Astrocyte (in vitro differentiated cells and primary cell): ENCODE measurements around the gene PPL. TPM values are rescaled to one million over a fixed set of nuclear protein-coding genes. Genes with fewer than 3 reads are reported as not detected.

ENCODE experiments used
- DNase-seq: peaks from one replicate; pipeline ENCODE4 v3.0.0-alpha.2; 2010; ENCODE audit warnings: low read depth
- FAIRE-seq: peaks from 2 replicates; lab custom pipeline; 2011; peaks lifted over from hg19 to GRCh38; lab: Jason Lieb, UNC
- H2AFZ ChIP-seq: 2 replicates; pipeline ENCODE4 v1.6.0; 2012; ENCODE audit warnings: low read depth, low read length, inconsistent platforms
- H3K27ac ChIP-seq: 2 replicates; pipeline ENCODE4 v1.5.1; 2011; ENCODE audit warnings: low read depth, low read length, inconsistent platforms
- H3K27me3 ChIP-seq: 2 replicates; pipeline ENCODE4 v1.6.0; 2011; ENCODE audit warnings: low read length, inconsistent platforms; ENCODE audit not compliant: insufficient read depth
- H3K36me3 ChIP-seq: 2 replicates; pipeline ENCODE4 v1.5.1; 2011; ENCODE audit warnings: low read length, inconsistent platforms; ENCODE audit not compliant: insufficient read depth
- H3K4me1 ChIP-seq: 2 replicates; pipeline ENCODE4 v1.5.1; 2011; ENCODE audit warnings: low read length, inconsistent platforms; ENCODE audit not compliant: insufficient read depth
- H3K4me2 ChIP-seq: 2 replicates; pipeline ENCODE4 v1.6.0; 2012; ENCODE audit warnings: low read length, inconsistent platforms
- H3K4me3 ChIP-seq: 2 replicates; pipeline ENCODE4 v1.5.1; 2011; ENCODE audit warnings: low read depth, mild to moderate bottlenecking, low read length, inconsistent platforms; ENCODE audit not compliant: insufficient read depth
- H3K79me2 ChIP-seq: 2 replicates; pipeline ENCODE4 v1.6.0; 2012; ENCODE audit warnings: mild to moderate bottlenecking, low read length, inconsistent platforms; ENCODE audit not compliant: insufficient read depth
- H3K9ac ChIP-seq: 2 replicates; pipeline ENCODE4 v1.6.0; 2012; ENCODE audit warnings: mild to moderate bottlenecking, low read length, inconsistent platforms
- H3K9me3 ChIP-seq: 2 replicates; pipeline ENCODE4 v1.5.1; 2012; ENCODE audit warnings: low read depth, mild to moderate bottlenecking, low read length, inconsistent platforms; ENCODE audit not compliant: insufficient read depth
- H4K20me1 ChIP-seq: 2 replicates; pipeline ENCODE4 v1.6.0; 2012; ENCODE audit warnings: low read length, inconsistent platforms; ENCODE audit not compliant: insufficient read depth
- H3K27ac Mint-ChIP-seq: one replicate; pipeline ENCODE4 v1.8.0; 2021; ENCODE audit warnings: mild to moderate bottlenecking, mixed read lengths; ENCODE audit not compliant: unreplicated experiment
- H3K27me3 Mint-ChIP-seq: one replicate; pipeline ENCODE4 v1.8.0; 2021; ENCODE audit warnings: low read depth, mixed read lengths; ENCODE audit not compliant: unreplicated experiment
- H3K36me3 Mint-ChIP-seq: one replicate; pipeline ENCODE4 v1.8.0; 2021; ENCODE audit warnings: low read depth, mixed read lengths; ENCODE audit not compliant: unreplicated experiment
- H3K4me1 Mint-ChIP-seq: one replicate; pipeline ENCODE4 v1.8.0; 2021; ENCODE audit warnings: low read depth, mixed read lengths; ENCODE audit not compliant: unreplicated experiment
- H3K4me3 Mint-ChIP-seq: one replicate; pipeline ENCODE4 v1.8.0; 2021; ENCODE audit warnings: mild to moderate bottlenecking, moderate library complexity, mixed read lengths; ENCODE audit not compliant: unreplicated experiment
- H3K9me3 Mint-ChIP-seq: one replicate; pipeline ENCODE4 v1.8.0; 2021; ENCODE audit warnings: mild to moderate bottlenecking, mixed read lengths; ENCODE audit not compliant: unreplicated experiment
- EZH2 ChIP-seq: IDR thresholded peaks from 2 replicates; pipeline ENCODE4 v1.6.1; 2012; ENCODE audit warnings: mild to moderate bottlenecking, low read length, inconsistent platforms; ENCODE audit not compliant: insufficient read depth
- total RNA-seq: library from RNA; stranded (reverse); gene quantifications from 2 replicates; pipeline ENCODE4 v1.2.1, GENCODE V29; 2021
- TF ChIP-seq, protein P1 (sequence below): IDR thresholded peaks from 2 replicates; pipeline ENCODE4 v1.5.1; 2011; ENCODE audit warnings: low read depth, mild to moderate bottlenecking, inconsistent platforms, low read length, moderate library complexity; ENCODE audit not compliant: insufficient read depth

The PPL gene
- total RNA-seq, 1 donor from 2014 or later, result 12.3 TPM

DNA sequence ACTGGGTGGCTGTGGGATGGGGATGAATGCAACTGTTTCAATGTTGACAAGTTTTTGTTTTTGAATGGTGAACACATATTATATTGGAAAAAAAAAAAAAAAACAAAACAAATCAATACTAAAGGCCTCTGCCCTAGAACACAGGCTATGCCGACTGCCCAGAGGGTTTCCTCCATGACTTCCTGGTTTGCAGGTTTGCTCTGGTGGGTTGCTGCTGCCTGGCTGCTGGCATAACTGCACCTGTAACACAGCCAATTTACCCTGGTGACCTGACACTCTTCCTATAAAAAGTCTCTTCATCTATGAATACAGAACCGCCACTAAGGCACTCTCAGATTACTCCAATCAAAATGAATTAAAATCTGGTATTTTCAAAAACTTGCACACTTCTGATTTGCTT, 100.2 kb downstream of the PPL start:
- no peak overlapping the region for H3K27ac ChIP-seq
- no peak overlapping the region for H3K4me2 ChIP-seq
- H3K4me1 Mint-ChIP-seq, result no peaks in the 10 kb centered on the region
- H3K27ac Mint-ChIP-seq, result peak overlapping the region; percentile 8
- no peak overlapping the region for H3K9ac ChIP-seq
- no peak overlapping the region for H3K4me3 ChIP-seq
- H3K79me2 ChIP-seq, result peaks cover 27% of the 10 kb centered on the region
- H3K4me3 Mint-ChIP-seq, result no peak overlapping the region
- H4K20me1 ChIP-seq, result peaks cover 68% of the 10 kb centered on the region
- no peaks in the 10 kb centered on the region for H3K27me3 ChIP-seq
- peaks cover 49% of the 10 kb centered on the region for H3K36me3 ChIP-seq
- peaks cover 8% of the 10 kb centered on the region for H3K36me3 Mint-ChIP-seq
- H3K27me3 Mint-ChIP-seq, result no peaks in the 10 kb centered on the region
- H2AFZ ChIP-seq, result no peak overlapping the region
- H3K9me3 ChIP-seq, result no peaks in the 10 kb centered on the region
- TF ChIP-seq, protein P1, sequence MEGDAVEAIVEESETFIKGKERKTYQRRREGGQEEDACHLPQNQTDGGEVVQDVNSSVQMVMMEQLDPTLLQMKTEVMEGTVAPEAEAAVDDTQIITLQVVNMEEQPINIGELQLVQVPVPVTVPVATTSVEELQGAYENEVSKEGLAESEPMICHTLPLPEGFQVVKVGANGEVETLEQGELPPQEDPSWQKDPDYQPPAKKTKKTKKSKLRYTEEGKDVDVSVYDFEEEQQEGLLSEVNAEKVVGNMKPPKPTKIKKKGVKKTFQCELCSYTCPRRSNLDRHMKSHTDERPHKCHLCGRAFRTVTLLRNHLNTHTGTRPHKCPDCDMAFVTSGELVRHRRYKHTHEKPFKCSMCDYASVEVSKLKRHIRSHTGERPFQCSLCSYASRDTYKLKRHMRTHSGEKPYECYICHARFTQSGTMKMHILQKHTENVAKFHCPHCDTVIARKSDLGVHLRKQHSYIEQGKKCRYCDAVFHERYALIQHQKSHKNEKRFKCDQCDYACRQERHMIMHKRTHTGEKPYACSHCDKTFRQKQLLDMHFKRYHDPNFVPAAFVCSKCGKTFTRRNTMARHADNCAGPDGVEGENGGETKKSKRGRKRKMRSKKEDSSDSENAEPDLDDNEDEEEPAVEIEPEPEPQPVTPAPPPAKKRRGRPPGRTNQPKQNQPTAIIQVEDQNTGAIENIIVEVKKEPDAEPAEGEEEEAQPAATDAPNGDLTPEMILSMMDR, result no peak
- no peak for TF ChIP-seq EZH2
- no peak for FAIRE-seq
- no peak for DNase-seq
- H3K9me3 Mint-ChIP-seq, result no peaks in the 10 kb centered on the region
- no peaks in the 10 kb centered on the region for H3K4me1 ChIP-seq

DNA sequence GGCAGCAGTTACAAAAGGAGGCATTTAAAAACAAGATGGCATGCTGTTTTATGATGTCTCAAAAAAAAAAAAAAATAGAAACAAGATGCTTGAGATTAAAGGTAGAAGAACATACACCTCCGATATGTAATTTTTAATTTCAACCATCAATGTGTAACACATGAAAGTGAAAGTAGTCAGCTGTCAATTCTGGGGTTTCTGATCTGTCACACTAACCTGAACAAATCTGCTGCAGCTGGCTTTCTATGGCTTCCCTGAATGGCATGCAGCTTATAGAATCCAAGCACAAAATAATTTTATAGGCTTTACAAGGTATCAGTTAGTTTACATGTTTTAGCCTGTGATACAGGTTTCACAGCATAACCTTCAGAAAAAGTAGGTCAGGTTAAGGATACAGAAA, 103.4 kb downstream of the PPL start:
- Histone ChIP-seq H3K36me3 (peaks cover 43% of the 10 kb centered on the region), H3K9me3 (no peaks in the 10 kb centered on the region), H3K9ac (no peak overlapping the region), H2AFZ (no peak overlapping the region), H3K4me1 (no peaks in the 10 kb centered on the region), H4K20me1 (peaks cover 60% of the 10 kb centered on the region), H3K27ac (no peak overlapping the region), H3K4me2 (no peak overlapping the region), H3K79me2 (peaks cover 21% of the 10 kb centered on the region), H3K4me3 (no peak overlapping the region), H3K27me3 (no peaks in the 10 kb centered on the region)
- peaks cover 4% of the 10 kb centered on the region for H3K36me3 Mint-ChIP-seq
- DNase-seq (no peak), FAIRE-seq (no peak)
- H3K9me3 Mint-ChIP-seq, result no peaks in the 10 kb centered on the region
- H3K27me3 Mint-ChIP-seq, result no peaks in the 10 kb centered on the region
- peaks cover 1% of the 10 kb centered on the region for H3K4me1 Mint-ChIP-seq
- no peak overlapping the region for H3K4me3 Mint-ChIP-seq
- no peak overlapping the region for H3K27ac Mint-ChIP-seq
- TF ChIP-seq, protein P1, result no peak
- no peak for TF ChIP-seq EZH2

GRCh38 chr16:4832698-4833343, 104.1 kb downstream of the PPL start:
- Histone ChIP-seq H3K9me3 (no peaks in the 10 kb centered on the region), H4K20me1 (peaks cover 63% of the 10 kb centered on the region), H3K4me2 (no peak overlapping the region), H2AFZ (no peak overlapping the region), H3K27ac (no peak overlapping the region), H3K27me3 (no peaks in the 10 kb centered on the region), H3K4me3 (no peak overlapping the region), H3K4me1 (no peaks in the 10 kb centered on the region), H3K36me3 (peaks cover 42% of the 10 kb centered on the region), H3K9ac (no peak overlapping the region), H3K79me2 (peaks cover 21% of the 10 kb centered on the region)
- DNase-seq (no peak), FAIRE-seq (no peak)
- TF ChIP-seq EZH2, result no peak
- TF ChIP-seq, protein P1, result no peak
- Mint-ChIP-seq H3K4me3 (no peak overlapping the region), H3K27ac (no peak overlapping the region), H3K36me3 (peaks cover 4% of the 10 kb centered on the region), H3K9me3 (no peaks in the 10 kb centered on the region), H3K27me3 (no peaks in the 10 kb centered on the region), H3K4me1 (peaks cover 1% of the 10 kb centered on the region)
